OCI-M2 (cell line): ENCODE data around the gene CFAP74.

Experiments
- DNase-seq: peaks from one replicate; lab custom pipeline; 2025; ENCODE audit not compliant: unreplicated experiment; lab: John Stamatoyannopoulos, UW

Gene CFAP74

DNA sequence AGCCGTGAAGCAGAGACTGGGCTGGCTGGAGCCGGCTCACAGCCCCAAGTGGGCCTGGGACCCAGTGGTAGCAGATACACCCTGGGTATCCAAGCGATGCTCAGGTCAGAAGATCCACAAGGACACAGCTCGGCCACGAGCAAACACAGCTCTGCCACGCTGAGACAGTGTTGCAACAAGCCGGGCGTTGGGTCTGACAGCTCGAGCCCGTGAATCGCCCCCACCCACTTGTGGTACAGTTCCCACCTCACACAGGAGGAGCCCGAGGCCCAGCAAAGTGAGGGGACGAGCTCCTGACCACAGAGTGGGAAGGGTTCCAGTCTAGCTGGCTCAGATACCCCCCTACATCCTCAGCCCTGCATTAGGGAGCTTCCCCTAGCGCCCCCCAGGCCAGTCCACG is 37.7 kb upstream of the CFAP74 start:
- DNase-seq, result no peak

DNA sequence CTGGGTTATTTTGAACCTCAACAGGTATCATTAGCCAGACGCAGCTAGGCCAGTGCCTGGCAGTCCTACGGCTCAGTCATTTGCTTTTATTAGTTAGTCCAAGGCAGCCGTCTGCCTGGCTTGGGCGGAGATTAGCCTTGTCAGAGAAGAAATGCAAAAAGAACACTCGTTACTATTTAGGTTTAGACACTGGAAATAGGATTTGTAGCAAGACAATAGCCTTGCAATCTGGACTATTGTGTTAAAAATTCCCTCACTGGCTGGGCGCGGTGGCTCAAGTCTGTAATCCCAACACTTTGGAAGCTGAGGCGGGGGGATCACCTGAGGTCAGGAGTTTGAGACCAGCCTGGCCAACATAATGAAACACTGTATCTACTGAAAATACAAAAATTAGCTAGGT is 35.7 kb upstream of the CFAP74 start:
- no peak for DNase-seq

DNA sequence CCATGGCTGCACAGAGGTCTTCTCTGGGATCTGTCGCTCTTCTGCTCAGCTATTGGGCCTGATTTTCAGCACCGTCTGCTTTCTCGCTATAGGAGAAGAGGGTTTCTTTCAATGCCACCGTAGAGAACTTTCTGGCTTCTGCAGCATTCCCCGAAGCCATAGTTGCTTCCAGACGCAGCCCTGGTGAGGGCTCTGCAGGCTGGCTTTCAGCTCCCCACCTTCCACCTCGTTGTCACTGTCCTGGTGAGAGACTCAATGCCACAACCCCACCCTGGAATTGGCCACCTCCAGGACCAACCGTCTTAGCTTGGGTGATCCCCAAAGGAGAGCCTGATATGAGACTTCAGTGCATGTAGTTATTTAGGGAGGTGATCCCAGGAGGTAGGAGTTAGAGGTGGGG is 34.6 kb upstream of the CFAP74 start:
- DNase-seq, result no peak

DNA sequence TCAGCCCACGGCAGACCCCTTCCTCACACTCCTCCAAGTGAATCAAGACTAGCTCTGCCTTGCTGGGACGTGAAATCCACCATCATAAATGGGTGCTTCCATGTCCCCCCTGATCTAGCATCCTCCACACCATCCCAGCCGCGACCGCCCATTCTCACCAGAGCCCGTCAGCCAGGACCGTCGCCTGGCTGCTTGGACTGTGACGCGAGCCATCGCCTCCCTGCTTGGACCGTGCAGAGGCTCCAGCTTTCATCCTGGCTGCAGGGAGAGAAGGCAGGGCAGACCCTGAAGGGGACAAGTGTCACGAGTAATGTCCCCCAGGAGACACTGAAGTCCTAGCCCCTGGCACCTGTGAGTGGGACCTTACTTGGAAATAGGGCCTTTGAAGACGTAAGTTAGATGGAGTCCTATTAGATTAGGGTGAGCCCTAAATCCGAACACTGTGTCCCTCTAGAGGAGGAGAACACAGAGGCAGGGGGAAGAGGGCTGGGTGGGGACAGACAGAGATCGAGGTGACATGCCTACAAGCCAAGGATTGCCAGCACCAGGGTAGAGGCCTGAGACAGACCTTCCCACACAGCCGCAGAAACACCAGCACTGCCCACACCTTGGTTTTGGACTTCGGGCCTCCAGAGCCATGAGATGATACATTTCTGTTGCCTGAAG is 33.9 kb upstream of the CFAP74 start:
- DNase-seq, result no peak

DNA sequence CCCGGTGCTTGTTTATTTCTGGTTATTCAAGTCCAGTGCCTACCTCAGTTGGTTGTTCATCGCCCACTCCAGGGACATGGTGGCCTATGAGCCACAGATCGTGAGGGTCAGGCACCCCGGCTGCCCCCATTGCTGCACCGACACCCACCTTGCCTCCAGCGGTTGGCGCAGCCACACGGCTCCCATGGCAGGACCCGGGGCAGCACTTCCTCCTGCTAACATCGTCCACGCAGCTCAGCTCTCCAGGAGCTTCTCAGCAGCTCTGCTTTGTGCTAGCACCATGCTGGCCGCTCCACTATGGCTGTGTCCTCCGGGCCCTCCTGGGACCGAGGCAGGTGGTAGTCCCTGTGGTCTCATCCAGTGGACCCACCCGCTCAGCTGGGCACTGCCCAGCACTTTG is 32.7 kb upstream of the CFAP74 start:
- no peak for DNase-seq

DNA sequence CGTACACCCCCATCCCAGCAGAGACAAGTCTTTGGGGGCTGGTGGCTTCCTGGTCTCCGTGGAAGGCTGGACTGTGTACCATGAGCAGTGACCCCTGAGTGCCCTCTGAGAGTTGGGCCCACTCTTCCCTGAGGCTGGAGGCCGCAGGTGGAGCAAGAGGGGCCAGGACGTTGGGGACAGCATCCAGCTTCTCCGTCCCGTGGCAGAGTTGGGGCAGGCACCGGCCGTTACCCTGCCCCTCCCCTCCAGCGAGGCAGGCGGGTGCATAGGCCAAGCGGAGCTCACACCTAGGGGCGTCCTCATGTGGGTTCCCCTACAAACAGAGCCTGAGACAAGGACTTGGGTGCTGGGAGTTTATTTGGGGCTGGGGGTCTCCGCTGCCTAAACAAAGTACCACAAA is 29.6 kb upstream of the CFAP74 start:
- DNase-seq, result no peak

DNA sequence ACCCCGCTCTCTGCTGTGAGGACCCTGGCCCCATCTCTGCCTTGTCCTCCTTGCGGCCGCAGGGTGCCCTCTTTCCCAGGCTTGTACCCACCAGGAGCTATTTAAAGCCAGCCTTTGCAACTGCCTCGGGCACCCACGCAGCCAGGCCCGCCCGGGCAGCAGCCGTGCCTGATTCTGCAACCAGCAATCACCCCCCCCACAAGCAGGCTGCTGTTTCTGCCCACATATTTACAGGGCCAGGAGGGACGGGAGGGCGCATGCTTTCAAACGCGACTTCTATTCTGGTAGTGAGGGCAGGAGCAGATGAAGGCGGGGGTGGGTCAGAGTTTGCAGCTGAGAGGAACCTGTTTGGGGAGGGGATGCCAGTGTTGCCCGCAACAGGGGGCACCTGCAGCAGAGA is 29.2 kb upstream of the CFAP74 start:
- no peak for DNase-seq

DNA sequence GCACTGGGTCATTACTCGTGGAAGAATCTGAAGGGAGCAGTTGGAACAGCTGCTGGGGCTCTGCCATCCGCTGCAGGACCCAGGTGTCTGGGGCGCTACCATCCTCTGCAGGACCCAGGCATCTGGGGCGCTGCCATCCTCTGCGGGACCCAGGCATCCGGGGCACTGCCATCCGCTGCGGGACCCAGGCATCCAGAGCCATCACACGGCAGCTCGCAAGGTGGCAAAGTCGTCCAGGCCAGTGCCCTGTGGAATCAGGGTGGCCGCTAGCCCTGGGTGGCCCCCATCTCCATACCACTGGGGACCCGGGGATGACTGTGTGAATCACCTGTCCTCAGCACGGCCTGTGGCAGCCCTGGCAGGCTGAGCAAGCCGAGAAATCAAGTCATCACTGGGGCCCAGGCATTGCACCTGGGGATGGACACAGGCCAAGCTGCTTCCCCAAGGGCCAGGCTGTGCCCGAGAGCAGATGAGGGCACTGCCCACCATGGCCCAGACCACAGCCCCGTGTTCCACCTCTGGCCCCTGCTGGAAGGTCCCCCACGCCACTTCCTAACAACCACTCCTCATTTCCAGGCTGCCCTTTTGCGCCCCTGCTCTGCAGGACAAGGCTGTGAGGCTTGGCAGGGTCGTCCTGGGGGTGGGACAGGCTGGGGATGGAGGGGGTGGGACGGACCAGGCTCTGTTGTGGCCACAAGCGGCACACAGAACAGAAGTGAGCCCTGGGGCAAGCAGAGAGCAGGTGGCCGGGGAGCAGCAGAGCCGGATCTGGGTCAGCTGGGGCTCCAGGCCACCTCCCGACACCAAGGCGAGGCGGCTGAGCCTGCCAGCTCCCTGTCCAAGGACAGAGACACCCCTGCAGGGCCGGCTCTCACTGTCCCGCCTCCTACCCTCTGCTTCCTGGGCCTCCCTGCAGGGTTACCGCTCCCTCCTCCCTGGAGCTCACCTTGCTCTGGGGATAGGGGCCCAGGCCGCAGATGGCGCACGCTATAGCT is 28.3 kb upstream of the CFAP74 start:
- DNase-seq, result no peak

DNA sequence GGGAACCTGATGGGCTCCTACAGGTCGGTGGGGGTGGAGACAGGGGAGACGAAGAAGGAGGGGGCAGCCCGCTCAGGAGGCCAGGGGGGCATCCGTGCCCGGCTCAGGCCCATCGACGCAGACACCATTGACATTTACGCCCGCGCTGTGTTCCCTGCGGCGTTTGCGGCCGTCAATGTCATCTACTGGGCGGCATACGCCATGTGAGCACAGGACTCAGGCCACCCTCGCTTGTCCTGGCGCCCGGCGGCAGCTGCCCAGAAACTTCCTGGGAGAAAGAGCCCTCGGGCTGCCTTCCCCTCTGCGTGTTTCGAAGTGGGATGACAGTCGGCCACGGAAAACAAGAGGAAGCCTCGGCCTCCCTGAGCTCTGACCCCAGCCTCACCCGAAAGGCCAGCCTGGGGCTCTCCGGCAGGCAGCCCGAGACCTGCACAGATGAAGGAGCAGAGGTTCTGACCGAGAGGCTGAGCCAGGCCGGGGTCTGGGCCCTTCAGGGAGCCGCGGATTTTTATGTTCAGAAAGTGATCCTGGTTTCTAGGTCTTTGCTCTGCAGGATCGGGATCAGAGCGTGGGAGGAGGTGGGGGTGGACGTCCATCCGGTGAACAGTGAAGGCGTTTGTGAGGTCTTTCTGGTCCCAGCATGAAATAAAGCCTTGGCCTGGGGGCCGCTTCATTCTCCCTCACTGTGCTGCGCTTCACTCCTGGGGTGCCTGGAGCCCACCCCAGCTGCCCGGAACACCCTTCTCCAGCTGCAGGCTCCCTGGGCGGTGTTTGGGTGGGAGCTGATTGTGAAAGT is 26.7 kb upstream of the CFAP74 start:
- DNase-seq, result no peak

DNA sequence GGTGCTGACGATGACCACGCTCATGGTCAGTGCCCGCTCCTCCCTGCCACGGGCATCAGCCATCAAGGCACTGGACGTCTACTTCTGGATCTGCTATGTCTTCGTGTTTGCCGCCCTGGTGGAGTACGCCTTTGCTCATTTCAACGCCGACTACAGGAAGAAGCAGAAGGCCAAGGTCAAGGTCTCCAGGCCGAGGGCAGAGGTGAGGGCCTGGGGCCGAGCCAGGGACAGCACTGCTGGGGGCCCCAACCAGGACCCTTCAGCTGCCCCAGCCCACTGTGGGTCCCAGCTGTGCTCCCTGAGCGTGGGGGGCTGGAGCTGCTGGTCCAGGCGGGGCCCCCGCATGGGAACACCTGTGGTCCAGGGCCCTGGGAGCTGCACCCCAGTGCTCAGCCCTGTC is 26.0 kb upstream of the CFAP74 start:
- no peak for DNase-seq

DNA sequence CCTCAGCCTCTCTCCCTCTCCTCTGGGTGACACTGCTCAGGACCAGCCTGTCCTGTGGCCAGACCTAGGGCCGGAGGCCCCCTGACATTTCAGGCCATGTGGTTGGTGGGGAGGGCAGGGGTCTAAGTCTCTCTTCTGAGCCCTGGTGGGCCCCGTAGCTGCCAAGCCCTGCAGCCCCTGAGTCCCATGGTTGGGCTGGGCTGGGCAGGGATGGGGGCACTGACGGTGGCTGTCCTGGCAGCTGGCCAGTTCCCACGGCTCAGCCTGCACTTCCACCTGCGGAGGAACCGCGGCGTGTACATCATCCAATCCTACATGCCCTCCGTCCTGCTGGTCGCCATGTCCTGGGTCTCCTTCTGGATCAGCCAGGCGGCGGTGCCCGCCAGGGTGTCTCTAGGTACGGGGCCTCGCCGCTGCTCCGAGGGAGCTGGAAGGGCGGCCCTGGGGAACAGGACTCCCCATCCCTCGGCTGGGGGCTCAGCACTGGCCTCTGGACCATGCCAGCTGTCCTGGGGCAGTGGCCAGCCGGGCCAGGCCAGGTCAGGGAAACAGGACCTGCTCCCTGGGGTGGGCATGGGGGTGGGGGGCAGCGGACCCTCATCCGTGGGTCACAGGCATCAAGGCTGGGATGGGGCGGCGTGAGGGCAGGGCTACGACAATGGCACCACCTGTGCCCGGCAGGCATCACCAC is 25.4 kb upstream of the CFAP74 start:
- DNase-seq, result no peak

DNA sequence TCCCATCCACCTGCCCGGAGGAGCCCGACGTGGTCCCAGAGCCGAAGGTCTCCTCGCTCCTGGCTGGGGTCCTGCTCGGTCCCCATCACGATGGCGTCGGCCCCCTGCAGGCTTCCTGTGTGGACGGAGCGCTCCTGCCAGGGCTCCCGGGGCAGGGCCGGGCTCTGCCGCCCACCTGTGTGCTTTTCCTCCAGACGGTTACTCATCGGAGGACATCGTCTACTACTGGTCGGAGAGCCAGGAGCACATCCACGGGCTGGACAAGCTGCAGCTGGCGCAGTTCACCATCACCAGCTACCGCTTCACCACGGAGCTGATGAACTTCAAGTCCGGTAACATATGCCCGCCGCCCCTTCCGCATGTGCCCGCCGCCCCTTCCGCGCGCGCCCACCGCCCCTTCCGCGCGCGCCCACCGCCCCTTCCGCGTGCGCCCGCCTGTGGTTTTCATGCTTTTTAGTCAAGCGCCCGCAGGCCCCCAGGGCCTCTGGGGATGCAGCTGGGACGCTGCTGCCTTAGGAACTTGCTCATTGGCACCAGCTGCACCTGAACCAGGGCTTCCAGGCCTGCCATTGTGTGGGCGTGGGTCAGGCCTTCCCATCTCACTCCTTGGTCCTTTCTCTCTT is 24.5 kb upstream of the CFAP74 start:
- no peak for DNase-seq

DNA sequence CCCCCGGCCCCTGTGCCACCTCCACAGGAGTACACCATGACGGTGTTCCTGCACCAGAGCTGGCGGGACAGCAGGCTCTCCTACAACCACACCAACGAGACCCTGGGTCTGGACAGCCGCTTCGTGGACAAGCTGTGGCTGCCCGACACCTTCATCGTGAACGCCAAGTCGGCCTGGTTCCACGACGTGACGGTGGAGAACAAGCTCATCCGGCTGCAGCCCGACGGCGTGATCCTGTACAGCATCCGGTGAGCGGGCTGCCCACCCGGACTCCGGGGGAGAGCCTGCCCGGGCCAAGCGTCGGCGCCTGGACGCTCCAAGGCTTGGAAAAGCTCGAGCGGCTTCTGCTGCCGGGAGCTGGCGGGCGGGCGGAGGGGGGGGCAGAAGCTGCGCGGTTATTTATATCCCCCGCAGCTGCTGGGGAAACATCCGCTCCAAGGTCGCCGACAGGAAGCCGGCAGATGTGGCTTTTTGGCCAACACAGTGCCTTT is 21.9 kb upstream of the CFAP74 start:
- DNase-seq, result no peak

DNA sequence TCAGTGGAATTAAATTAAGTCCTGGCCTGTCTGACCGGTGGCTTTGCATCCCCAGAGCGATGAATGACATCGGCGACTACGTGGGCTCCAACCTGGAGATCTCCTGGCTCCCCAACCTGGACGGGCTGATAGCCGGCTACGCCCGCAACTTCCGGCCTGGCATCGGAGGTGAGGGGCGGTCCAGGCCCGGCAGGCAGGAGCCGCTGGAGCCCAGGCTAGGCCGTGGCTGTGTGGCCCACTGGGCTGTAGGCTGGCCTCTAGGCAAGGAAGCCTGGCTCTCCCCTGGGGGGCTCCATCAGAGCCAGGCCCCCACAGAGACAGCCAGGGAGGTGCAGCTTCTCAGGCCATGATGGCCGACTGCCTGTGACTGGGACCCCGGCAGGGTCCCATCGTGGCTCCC is 21.3 kb upstream of the CFAP74 start:
- DNase-seq, result no peak

DNA sequence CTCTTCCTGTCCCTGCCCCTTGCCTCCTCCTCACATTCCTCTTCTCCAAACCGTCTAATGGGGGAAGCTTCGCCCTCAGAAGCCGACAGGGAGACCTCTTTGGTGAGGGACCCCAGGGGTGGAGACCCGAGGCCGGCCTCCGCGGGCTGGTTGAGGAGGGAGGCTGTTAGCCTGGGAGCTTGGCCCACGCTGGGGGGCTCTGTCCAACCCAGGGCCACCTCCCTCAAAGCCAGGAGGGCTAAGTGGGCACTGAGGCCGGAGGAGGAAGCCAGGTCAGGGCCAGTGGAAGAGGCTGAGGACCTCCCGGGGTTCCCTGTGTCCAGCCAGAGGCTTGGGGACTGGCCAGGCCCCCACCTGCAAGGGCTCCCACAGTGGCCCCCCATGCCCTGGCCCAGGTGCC is 20.9 kb upstream of the CFAP74 start:
- no peak for DNase-seq

DNA sequence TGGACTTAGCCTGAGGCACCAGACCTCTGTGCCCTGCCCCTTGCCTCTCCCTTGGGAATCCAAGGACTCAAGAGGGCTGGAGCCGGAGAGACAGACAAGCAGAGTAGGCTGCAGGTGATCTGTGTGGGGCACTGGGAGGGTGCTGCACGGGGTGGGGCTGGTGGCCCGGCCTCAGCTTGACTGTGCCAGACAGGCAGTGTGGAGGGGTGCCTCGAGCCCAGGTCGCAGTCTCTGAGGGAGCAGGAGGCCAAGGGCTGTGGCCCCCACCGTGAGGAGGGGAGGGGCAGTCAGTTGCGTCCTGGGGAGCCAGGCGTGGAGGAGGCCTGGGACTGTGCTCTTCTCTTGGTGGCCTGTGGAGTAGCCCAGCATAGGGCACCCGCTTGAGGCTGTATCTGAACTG is 19.6 kb upstream of the CFAP74 start:
- DNase-seq, result no peak

DNA sequence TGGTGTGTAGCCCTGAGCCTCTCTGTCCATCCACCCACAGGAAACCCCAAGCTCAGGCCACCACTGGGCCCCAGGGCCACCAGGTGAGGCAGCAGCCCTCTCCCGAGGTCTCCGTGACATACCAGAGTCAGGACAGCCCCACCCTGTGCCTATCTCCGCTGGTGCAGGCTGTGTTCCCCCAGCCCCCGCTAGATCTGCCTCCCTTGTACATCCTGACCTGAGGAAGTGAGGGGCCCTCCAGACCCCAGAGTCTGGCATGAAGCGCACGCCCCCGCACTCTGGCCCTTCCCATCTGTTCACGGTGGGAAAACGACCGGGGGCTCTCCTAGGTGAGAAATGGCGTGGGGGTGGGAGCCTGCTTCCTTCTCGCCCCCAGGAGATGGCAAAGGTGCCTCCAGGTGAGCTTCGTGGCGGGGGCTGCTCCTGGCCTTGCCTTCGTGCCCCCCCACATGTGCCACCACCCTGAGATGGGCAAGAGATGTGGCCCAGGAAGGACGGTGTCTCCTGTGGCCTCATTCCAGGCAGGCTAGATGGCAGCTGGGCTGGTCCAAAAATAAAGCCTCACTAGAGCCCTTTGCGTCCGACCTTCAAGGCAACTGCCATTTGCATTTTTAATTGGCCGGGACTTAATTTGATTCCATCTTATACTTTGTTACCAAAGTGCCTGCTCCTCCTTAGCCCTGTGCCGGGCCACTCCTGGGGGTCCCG is 18.6 kb upstream of the CFAP74 start:
- no peak for DNase-seq

DNA sequence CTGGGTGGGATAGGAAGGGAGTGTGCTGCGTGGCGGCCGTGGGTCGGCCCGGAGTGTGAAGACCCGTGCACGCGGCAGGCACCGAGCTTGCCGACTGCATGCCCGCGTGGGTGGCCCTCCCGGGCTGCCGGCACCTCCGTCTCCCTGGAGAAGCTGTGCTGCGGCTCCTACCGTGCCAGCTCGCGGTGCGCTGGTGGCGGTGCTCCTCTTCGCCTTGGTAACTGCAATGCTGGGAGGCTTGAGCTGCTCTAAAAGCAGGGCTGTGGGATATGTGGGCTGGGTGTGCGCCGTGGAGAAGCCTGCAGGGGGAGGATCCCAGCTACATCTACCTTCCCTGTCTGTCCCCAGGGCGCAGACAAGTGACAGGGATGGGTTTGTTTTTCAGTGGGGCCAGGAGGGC is 18.0 kb upstream of the CFAP74 start:
- DNase-seq, result no peak

DNA sequence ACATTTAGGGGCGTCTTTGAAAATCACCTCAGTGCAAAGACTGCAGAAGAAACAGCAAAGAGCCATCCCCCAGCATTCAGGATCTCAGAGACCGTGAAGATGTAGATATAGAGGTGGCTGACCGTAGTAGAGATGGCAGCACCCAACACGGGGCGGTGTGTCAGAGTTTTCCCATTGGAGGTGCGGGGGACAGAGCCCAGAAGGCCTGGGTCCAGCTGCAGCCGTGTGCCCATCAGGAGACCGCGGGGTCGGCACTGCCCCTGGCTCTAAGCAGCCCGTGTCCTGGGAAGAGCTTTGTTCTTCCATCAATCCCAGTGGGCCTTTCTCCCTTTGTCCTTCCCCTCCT is 16.7 kb upstream of the CFAP74 start:
- no peak for DNase-seq
